Measurements from ENCODE around the gene WHRN. TPM values are rescaled to one million over a fixed set of nuclear protein-coding genes. Genes with fewer than 3 reads are reported as not detected.

The WHRN gene
- total and polyA plus RNA-seq, 2 of the 13 experiments (the other 11 are each of a cell fraction or from before 2014, with no cell fraction given) = 2.3 to 5.3 TPM

DNA sequence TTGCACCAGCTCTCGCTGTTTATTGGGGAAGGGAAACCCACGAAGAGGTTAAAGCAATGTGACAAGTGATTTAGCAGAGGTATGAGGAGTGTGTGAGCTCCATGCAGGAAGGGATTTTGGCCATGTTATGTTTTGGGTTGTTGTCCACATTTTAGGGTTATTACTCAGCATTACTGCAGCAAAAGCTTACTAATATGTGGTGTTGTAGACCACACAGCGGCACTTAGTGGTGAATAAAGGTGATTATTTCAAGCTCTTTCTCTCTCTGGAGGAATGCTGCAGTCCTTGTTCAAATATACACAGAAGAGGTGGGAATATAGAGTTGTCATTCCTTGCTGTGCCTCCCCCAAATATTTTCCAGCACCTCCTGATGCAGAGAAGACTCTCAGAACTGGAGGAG, 87.8 kb downstream of the WHRN start:
- Histone ChIP-seq H3K79me2 (ENCODE audit: insufficient read depth, low read length) (no peaks in the 10 kb centered on the region), H3K4me3 (replicated peaks in 1 of 3; ENCODE audit: insufficient read depth in 1 of 3, low read depth in 2 of 3, low read length in 3 of 3) (no peak overlapping the region), H3K4me2 (ENCODE audit: low read depth, low read length) (no peak overlapping the region), H4K20me1 (ENCODE audit: insufficient read depth, low read length) (no peaks in the 10 kb centered on the region), H3K27me3 (ENCODE audit: control insufficient read depth in 1 of 2, insufficient read depth in 2 of 2, low read length in 2 of 2) (no peaks in the 10 kb centered on the region), H3K9ac (ENCODE audit: insufficient read depth, low read depth, low read length) (no peak overlapping the region), H2AFZ (ENCODE audit: low read length) (no peak overlapping the region), H3K9me3 (ENCODE audit: low read length) (no peaks in the 10 kb centered on the region), H3K27ac (ENCODE audit: extremely low read length, insufficient read depth, low read length) (no peak overlapping the region), H3K4me1 (ENCODE audit: insufficient read depth, low read length) (peaks cover 2% of the 10 kb centered on the region; the same call in 1 of the 2 replicates), H3K36me3 (replicated peaks in 1 of 2; ENCODE audit: control insufficient read depth in 1 of 2, insufficient read depth in 2 of 2, low read length in 2 of 2) (no peaks in the 10 kb centered on the region)
- ATAC-seq = no peak; the same call in 2 of the 3 replicates
- in situ Hi-C loops (cut with HindIII; ENCODE audit: extremely low pct_ligation_motif_present, low pct_unique_long_range_greater_than_20kb) (loop anchor here (25.0 kb wide), 1 partner anchor 495 kb away; no protein-coding TSS in a partner anchor), intact Hi-C loops (cut with micrococcal nuclease; ENCODE audit: unreplicated experiment) (no loop called here)
- ChIA-PET CTCF (ENCODE audit: low intra/inter-chr PET ratio, low total read pairs) (no interaction called here), POLR2A (no interaction called here)
- 75% methylated on average over 3 of the region's 3 CpGs for WGBS (ENCODE audit: low lambda C conversion rate)
- DNase-seq (ENCODE audit: low spot score) = no peak
- BruUV-seq (replicated peaks) = no TSS peak
- TF ChIP-seq, protein P1, sequence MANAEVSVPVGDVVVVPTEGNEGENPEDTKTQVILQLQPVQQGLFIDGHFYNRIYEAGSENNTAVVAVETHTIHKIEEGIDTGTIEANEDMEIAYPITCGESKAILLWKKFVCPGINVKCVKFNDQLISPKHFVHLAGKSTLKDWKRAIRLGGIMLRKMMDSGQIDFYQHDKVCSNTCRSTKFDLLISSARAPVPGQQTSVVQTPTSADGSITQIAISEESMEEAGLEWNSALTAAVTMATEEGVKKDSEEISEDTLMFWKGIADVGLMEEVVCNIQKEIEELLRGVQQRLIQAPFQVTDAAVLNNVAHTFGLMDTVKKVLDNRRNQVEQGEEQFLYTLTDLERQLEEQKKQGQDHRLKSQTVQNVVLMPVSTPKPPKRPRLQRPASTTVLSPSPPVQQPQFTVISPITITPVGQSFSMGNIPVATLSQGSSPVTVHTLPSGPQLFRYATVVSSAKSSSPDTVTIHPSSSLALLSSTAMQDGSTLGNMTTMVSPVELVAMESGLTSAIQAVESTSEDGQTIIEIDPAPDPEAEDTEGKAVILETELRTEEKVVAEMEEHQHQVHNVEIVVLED (CRISPR knock-in tag; IDR thresholded peaks at IDR 0.05; ENCODE audit: borderline replicate concordance) = no peak
- TF ChIP-seq ZNF280B (CRISPR knock-in tag; IDR thresholded peaks at IDR 0.05; ENCODE audit: borderline replicate concordance) = no peak
- TF ChIP-seq ZNF703 (CRISPR knock-in tag; IDR thresholded peaks at IDR 0.05; ENCODE audit: borderline replicate concordance) = no peak
- no peak for TF ChIP-seq ZMAT3 (CRISPR knock-in tag; conservative IDR thresholded peaks at IDR 0.05)
- TF ChIP-seq SP2 (CRISPR knock-in tag; IDR thresholded peaks at IDR 0.05) = no peak
- TF ChIP-seq CENPBD1 (CRISPR knock-in tag; IDR thresholded peaks at IDR 0.05; ENCODE audit: borderline replicate concordance, low read depth) = no peak
- no peak for TF ChIP-seq FOXP1 (IDR thresholded peaks at IDR 0.05)
- TF ChIP-seq FOXP1 (CRISPR knock-in tag; IDR thresholded peaks at IDR 0.05) = no peak
- no peak for TF ChIP-seq KLF13 (CRISPR knock-in tag; IDR thresholded peaks at IDR 0.05)
- TF ChIP-seq PHF21A (CRISPR knock-in tag; IDR thresholded peaks at IDR 0.05) = no peak
- TF ChIP-seq DR1 (CRISPR knock-in tag; IDR thresholded peaks at IDR 0.05) = no peak
- no peak for TF ChIP-seq HMG20A (CRISPR knock-in tag; IDR thresholded peaks at IDR 0.05; ENCODE audit: borderline replicate concordance)
- no peak for TF ChIP-seq TEAD2 (CRISPR knock-in tag; IDR thresholded peaks at IDR 0.05)
- TF ChIP-seq ZNF75D (CRISPR knock-in tag; IDR thresholded peaks at IDR 0.05; ENCODE audit: borderline replicate concordance) = no peak
- no peak for TF ChIP-seq THRA (CRISPR knock-in tag; IDR thresholded peaks at IDR 0.05; ENCODE audit: borderline replicate concordance)
- no peak for TF ChIP-seq ZNF264 (CRISPR knock-in tag; IDR thresholded peaks at IDR 0.05)
- no peak for TF ChIP-seq SSRP1 (CRISPR knock-in tag; IDR thresholded peaks at IDR 0.05)
- TF ChIP-seq, protein P2, sequence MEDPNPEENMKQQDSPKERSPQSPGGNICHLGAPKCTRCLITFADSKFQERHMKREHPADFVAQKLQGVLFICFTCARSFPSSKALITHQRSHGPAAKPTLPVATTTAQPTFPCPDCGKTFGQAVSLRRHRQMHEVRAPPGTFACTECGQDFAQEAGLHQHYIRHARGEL (CRISPR knock-in tag; IDR thresholded peaks at IDR 0.05) = no peak
- no peak for TF ChIP-seq ZNF547 (CRISPR knock-in tag; IDR thresholded peaks at IDR 0.05)
- FAIRE-seq = no peak

Data from HepG2 (cell line).